ENCODE data around the gene TMPRSS5.

- TF ChIP-seq CTCF (IDR thresholded peaks at IDR 0.05 in 2 of 3, conservative IDR thresholded peaks at IDR 0.05 in 1 of 3; ENCODE audit: control insufficient read depth in 2 of 3, extremely low read depth in 1 of 3, insufficient read depth in 1 of 3, low read depth in 3 of 3, low read length in 3 of 3) (no peak), KDM1A (IDR thresholded peaks at IDR 0.05; ENCODE audit: borderline replicate concordance) (no peak), CHD2 (IDR thresholded peaks at IDR 0.05; ENCODE audit: borderline replicate concordance, low read depth, low read length) (no peak), EZH2 (IDR thresholded peaks at IDR 0.05; ENCODE audit: borderline replicate concordance, control insufficient read depth, low read depth, low read length) (no peak)
These were observed 23.3 kb upstream of the TMPRSS5 start for GRCh38 chr11:113729456-113729855.

All from GM12878 (cell line).